Upper lobe of left lung (tissue), 6 donors: ENCODE data around the gene CFAP69. TPM values are rescaled to one million over a fixed set of nuclear protein-coding genes. Genes with fewer than 3 reads are reported as not detected.

Experiments used
- ATAC-seq, 2 donors: fragments of 200-7000 bp; cut with Tn5 transposase; one replicate each; pipeline ENCODE4 v1.9.1; 2022; ENCODE audit warnings: mild to moderate bottlenecking in 2 of 2, moderate library complexity in 2 of 2; ENCODE audit not compliant: low FRiP score in 2 of 2
- DNase-seq, 2 donors: peaks; one replicate each; pipeline ENCODE4 v3.0.0-alpha.2; 2019 to 2020
- H3K27ac ChIP-seq, 4 donors: fragments of 200-600 bp; sonication (generic); one replicate each; pipeline ENCODE4 v1.5.1; 2016 to 2019
- H3K27me3 ChIP-seq, 4 donors: fragments of 200-600 bp; sonication (generic); one replicate each; pipeline ENCODE4 v1.5.1; 2017 to 2019
- H3K36me3 ChIP-seq, 4 donors: fragments of 200-600 bp; sonication (generic); one replicate each; pipeline ENCODE4 v1.5.1; 2016 to 2019
- H3K4me1 ChIP-seq, 4 donors: fragments of 200-600 bp; sonication (generic); one replicate each; pipeline ENCODE4 v1.5.1; 2018 to 2019
- H3K4me3 ChIP-seq, 4 donors: fragments of 200-600 bp; sonication (generic); one replicate each; pipeline ENCODE4 v1.5.1; 2017 to 2019; ENCODE audit warnings: mild to moderate bottlenecking in 2 of 4, moderate library complexity in 1 of 4
- H3K9me3 ChIP-seq, 4 donors: fragments of 200-600 bp; sonication (generic); one replicate each; pipeline ENCODE4 v1.5.1; 2018 to 2019
- CTCF ChIP-seq, 6 experiments: fragments of 450-650 bp in 4 of 6; fragments of 200-600 bp in 2 of 6; sonication (generic) in 2 of 6; IDR thresholded peaks; one replicate each; pipeline ENCODE4 v1.5.1; 2016 to 2019; ENCODE audit warnings: antibody characterized with exemption in 6 of 6
- EP300 ChIP-seq, 4 donors: sonication (generic); formaldehyde crosslinking; IDR thresholded peaks; one replicate each; pipeline ENCODE4 v1.5.1; 2017; ENCODE audit warnings: antibody characterized with exemption in 4 of 4, control low read depth in 2 of 4
- POLR2A ChIP-seq, 4 donors: fragments of 450-650 bp; IDR thresholded peaks; one replicate each; pipeline ENCODE4 v1.5.1; 2016 to 2017; ENCODE audit warnings: antibody characterized with exemption in 4 of 4, mild to moderate bottlenecking in 2 of 4
- POLR2AphosphoS5 ChIP-seq, 2 donors: sonication (generic); formaldehyde crosslinking; IDR thresholded peaks; one replicate each; pipeline ENCODE4 v1.5.1; 2017; ENCODE audit warnings: antibody characterized with exemption in 2 of 2
- WGBS, 2 donors: methylation state at CpG; one replicate each; pipeline ENCODE4 v1.1.5; 2017 to 2018; 5-methylcytosine and 5-hydroxymethylcytosine counted together
- total RNA-seq, 6 donors: library from RNA; depleted of rRNA in 4 of 6; stranded (reverse); fragments of >200 nt in 4 of 6; gene quantifications; one replicate each; pipeline versions ENCODE4 v1.1.0 to v1.2.1, GENCODE V29; 2016 to 2021
- donor health status: DM: no; HTN: no; CAD: no; lungs with moderate emphysema.
- donor health status: DM: no; HTN: yes; CAD: no; lungs with severe emphysema.

Gene CFAP69
- total RNA-seq, 6 donors from 2014 or later, result 3.4 to 34.9 (median 6.9) TPM

DNA sequence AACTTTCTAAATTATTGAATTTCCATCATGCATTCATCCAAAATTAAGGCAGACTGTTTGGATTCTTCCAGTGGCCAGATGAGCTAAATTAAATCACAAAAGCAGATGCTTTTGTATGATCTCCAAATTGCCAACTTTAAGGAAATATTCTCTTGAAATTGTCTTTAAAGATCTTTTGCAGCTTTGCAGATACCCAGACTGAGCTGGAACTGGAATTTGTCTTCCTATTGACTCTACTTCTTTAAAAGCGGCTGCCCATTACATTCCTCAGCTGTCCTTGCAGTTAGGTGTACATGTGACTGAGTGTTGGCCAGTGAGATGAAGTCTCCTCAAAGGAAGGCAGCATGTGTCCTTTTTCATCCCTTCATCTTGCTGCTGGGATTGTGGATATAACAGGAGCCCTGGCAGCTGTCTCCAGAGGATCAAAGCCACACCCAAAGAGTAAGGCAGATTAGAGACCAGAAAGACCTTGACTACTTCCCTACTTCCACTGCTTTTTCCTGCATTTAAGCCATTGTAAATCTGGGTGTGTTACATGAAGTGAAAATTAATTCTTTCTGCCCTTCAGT, 8.2 kb upstream of the CFAP69 start:
- no peak for DNase-seq
- H3K4me3 ChIP-seq, result no peak overlapping the region
- H3K4me1 ChIP-seq, result no peaks in the 10 kb centered on the region
- H3K9me3 ChIP-seq, result no peaks in the 10 kb centered on the region
- TF ChIP-seq POLR2AphosphoS5 (IDR thresholded peaks at IDR 0.05) (no peak), EP300 (IDR thresholded peaks at IDR 0.05) (no peak), CTCF (IDR thresholded peaks at IDR 0.05) (no peak), POLR2A (IDR thresholded peaks at IDR 0.05) (no peak)
- no peak overlapping the region for H3K27ac ChIP-seq
- H3K36me3 ChIP-seq, result no peaks in the 10 kb centered on the region
- 95 to 100% methylated on average over 1 of the region's 1 CpG for WGBS, 2 donors
- no peak for ATAC-seq
- no peaks in the 10 kb centered on the region for H3K27me3 ChIP-seq

DNA sequence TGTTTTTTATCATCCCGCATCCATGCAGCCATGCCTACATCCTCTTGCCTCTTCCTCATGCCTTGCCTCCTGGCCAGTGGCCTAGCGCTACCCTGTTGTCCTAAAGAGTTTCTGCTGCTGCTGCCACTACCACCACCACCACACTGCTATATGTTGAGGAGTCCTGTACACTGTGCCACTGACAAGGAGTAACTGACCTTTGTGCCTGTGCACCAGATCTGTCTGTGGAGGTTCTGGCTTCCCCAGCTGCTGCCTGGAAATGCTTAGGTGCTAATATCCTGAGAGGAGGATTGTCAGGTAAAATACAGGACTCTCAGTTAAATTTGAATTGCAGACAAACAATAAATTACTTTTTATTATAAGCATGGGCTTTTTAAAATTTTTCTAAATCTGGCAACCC, 7.0 kb upstream of the CFAP69 start:
- H3K27ac ChIP-seq, result no peak overlapping the region
- DNase-seq, result no peak
- no peaks in the 10 kb centered on the region for H3K27me3 ChIP-seq
- ATAC-seq, result no peak
- H3K36me3 ChIP-seq, result no peaks in the 10 kb centered on the region
- H3K4me1 ChIP-seq, result no peaks in the 10 kb centered on the region
- no peak overlapping the region for H3K4me3 ChIP-seq
- TF ChIP-seq POLR2AphosphoS5 (IDR thresholded peaks at IDR 0.05) (no peak), EP300 (IDR thresholded peaks at IDR 0.05) (no peak), CTCF (IDR thresholded peaks at IDR 0.05) (no peak), POLR2A (IDR thresholded peaks at IDR 0.05) (no peak)
- 100% methylated on average over 2 of the region's 2 CpGs for WGBS, 2 donors
- no peaks in the 10 kb centered on the region for H3K9me3 ChIP-seq

DNA sequence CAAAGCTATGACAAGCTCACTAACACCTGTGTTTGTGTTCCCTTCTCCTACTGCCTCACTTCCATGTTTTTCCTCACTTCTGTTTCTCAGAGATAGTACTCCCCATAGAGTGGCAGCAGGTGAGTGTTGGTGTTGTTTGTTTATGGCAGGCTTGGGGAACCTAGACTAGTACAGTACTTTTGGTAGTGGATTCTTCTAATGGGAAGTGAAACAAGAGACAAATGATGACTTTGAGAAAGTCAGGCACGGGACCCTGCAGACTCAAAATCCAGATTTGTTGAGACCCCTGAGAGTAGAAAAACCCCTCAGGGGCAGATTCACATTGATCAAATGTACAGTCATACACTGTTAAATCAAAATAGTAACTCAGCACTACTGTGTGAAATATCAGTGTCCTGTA, 6.4 kb upstream of the CFAP69 start:
- Histone ChIP-seq H3K4me1 (no peaks in the 10 kb centered on the region), H3K36me3 (no peaks in the 10 kb centered on the region), H3K4me3 (no peak overlapping the region), H3K27ac (no peak overlapping the region), H3K9me3 (no peaks in the 10 kb centered on the region), H3K27me3 (no peaks in the 10 kb centered on the region)
- DNase-seq (no peak), ATAC-seq (no peak)
- 71 to 77% methylated on average over 1 of the region's 1 CpG for WGBS, 2 donors
- no peak for TF ChIP-seq EP300 (IDR thresholded peaks at IDR 0.05)
- no peak for TF ChIP-seq POLR2AphosphoS5 (IDR thresholded peaks at IDR 0.05)
- no peak for TF ChIP-seq CTCF (IDR thresholded peaks at IDR 0.05)
- no peak for TF ChIP-seq POLR2A (IDR thresholded peaks at IDR 0.05)

GRCh38 chr7:90239050-90239449, 5.9 kb upstream of the CFAP69 start:
- H3K36me3 ChIP-seq, result no peaks in the 10 kb centered on the region
- ATAC-seq, result no peak
- no peaks in the 10 kb centered on the region for H3K27me3 ChIP-seq
- no peak for DNase-seq
- no peak overlapping the region for H3K4me3 ChIP-seq
- no peaks in the 10 kb centered on the region for H3K9me3 ChIP-seq
- no peak for TF ChIP-seq POLR2AphosphoS5 (IDR thresholded peaks at IDR 0.05)
- no peak for TF ChIP-seq POLR2A (IDR thresholded peaks at IDR 0.05)
- no peak for TF ChIP-seq EP300 (IDR thresholded peaks at IDR 0.05)
- TF ChIP-seq CTCF (IDR thresholded peaks at IDR 0.05), result no peak
- H3K27ac ChIP-seq, result no peak overlapping the region
- peaks cover 0 to 1% (median 0%) of the 10 kb centered on the region in 4 donors for H3K4me1 ChIP-seq
- 89 to 90% methylated on average over 3 of the region's 3 CpGs for WGBS, 2 donors

DNA sequence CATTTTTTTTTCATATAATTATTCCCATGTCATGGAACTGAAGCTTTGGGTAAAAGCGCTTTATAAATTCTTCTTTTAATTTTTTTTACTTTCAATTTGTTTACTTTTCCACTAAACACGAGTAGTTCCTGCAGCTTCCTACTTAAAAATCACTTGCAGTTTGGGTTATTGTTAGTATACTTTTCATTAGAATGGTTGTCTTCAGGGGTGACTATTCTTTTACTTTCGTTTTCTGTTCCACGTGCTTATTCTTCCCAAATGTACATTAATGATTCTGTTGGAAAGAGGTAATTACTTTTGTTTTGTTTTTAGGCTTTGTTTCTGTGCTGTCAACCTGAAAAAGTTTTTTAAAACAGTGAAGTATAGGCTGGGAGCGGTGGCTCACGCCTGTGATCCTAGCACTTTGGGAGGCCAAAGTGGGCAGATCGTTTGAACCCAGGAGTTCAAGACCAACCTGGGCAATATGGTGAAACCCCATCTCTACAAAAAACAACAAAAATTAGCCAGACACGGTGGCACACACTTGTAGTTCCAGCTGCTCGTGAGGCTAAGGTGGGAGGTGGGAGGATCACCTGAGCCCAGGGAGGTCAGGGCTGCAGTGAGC, 5.2 kb upstream of the CFAP69 start:
- Histone ChIP-seq H3K4me1 (peaks cover 4 to 6% (median 5%) of the 10 kb centered on the region in 4 donors), H3K27me3 (no peaks in the 10 kb centered on the region), H3K27ac (no peak overlapping the region), H3K36me3 (no peaks in the 10 kb centered on the region), H3K9me3 (no peaks in the 10 kb centered on the region), H3K4me3 (no peak overlapping the region)
- no peak for ATAC-seq
- no peak for DNase-seq
- 71 to 74% methylated on average over 9 of the region's 9 CpGs for WGBS, 2 donors
- TF ChIP-seq EP300 (IDR thresholded peaks at IDR 0.05) (no peak), POLR2A (IDR thresholded peaks at IDR 0.05) (no peak), POLR2AphosphoS5 (IDR thresholded peaks at IDR 0.05) (no peak), CTCF (IDR thresholded peaks at IDR 0.05) (no peak)
